Bronchial smooth muscle cell (primary cell): Measurements from ENCODE around the gene HTT-AS. TPM values are rescaled to one million over a fixed set of nuclear protein-coding genes. Genes with fewer than 3 reads are reported as not detected.

Source experiments
- total RNA-seq: library from RNA; depleted of rRNA; stranded (reverse); fragments of >200 nt; gene quantifications from 2 replicates; pipeline ENCODE4 v1.2.1, GENCODE V29; 2014

The HTT-AS gene
- not detected in 2 replicates for total RNA-seq

DNA sequence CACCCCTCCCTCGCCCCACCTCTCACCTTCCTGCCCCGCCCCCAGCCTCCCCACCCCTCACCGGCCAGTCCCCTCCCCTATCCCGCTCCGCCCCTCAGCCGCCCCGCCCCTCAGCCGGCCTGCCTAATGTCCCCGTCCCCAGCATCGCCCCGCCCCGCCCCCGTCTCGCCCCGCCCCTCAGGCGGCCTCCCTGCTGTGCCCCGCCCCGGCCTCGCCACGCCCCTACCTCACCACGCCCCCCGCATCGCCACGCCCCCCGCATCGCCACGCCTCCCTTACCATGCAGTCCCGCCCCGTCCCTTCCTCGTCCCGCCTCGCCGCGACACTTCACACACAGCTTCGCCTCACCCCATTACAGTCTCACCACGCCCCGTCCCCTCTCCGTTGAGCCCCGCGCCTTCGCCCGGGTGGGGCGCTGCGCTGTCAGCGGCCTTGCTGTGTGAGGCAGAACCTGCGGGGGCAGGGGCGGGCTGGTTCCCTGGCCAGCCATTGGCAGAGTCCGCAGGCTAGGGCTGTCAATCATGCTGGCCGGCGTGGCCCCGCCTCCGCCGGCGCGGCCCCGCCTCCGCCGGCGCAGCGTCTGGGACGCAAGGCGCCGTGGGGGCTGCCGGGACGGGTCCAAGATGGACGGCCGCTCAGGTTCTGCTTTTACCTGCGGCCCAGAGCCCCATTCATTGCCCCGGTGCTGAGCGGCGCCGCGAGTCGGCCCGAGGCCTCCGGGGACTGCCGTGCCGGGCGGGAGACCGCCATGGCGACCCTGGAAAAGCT, at the start of gene HTT-AS, which contains the start of gene HTT:
HTT-AS (minus strand) TSS at position 461 of the 768 bp plus-strand sequence.
HTT (plus strand) TSS at position 604 of the 768 bp plus-strand sequence; CDS start at position 749, 145 bp downstream.

Other genes starting within 250 kb of the HTT-AS start
- 146 and 183 TPM in 2 replicates for gene ADD1, start 230.7 kb downstream of the HTT-AS start, total RNA-seq
- gene NOP14, start 111.1 kb downstream of the HTT-AS start, total RNA-seq: 13.2 and 17.8 TPM in 2 replicates
- gene GRK4, start 111.0 kb downstream of the HTT-AS start, total RNA-seq: 6.4 and 6.8 TPM in 2 replicates
- gene HTT, start 143 bp upstream of the HTT-AS start, total RNA-seq: 29.8 and 29.9 TPM in 2 replicates
- gene MSANTD1, start 174.6 kb upstream of the HTT-AS start, total RNA-seq: 0.32 and 0.60 TPM in 2 replicates
- 19.5 and 25.2 TPM in 2 replicates for gene RGS12, start 218.5 kb upstream of the HTT-AS start, total RNA-seq